ENCODE measurements around the gene ZC3HAV1L.
"Not testable (repeated sequence)": the region's sequence is repeated elsewhere in the genome, so short reads cannot be mapped to it uniquely, and the experiment has no call there.

ZC3HAV1L gene

GRCh38 chr7:138981332-138982203 lies 54.3 kb downstream of the ZC3HAV1L start, which contains the start of gene KIAA1549:
KIAA1549 (minus strand) TSS chr7:138981389; CDS start chr7:138981269, 120 bp downstream.
- peak within 1 kb of the TSS; percentile 77 for H3K27ac ChIP-seq
- TF ChIP-seq CTCF (conservative IDR thresholded peaks at IDR 0.05) = peak; percentile 88
- peak; percentile 87 for TF ChIP-seq ZFX (IDR thresholded peaks at IDR 0.05)

- TF ChIP-seq ZFX (IDR thresholded peaks at IDR 0.05) = no peak
- TF ChIP-seq CTCF (conservative IDR thresholded peaks at IDR 0.05) = no peak
- peak overlapping the region; percentile 77 for H3K27ac ChIP-seq
Measured at GRCh38 chr7:138980563-138981291, 55.1 kb downstream of the ZC3HAV1L start.

GRCh38 chr7:138979988-138980562 lies 55.8 kb downstream of the ZC3HAV1L start:
- TF ChIP-seq CTCF (conservative IDR thresholded peaks at IDR 0.05) (no peak), ZFX (IDR thresholded peaks at IDR 0.05) (no peak)
- peak overlapping the region; percentile 77; the same call in 1 of the 2 replicates for H3K27ac ChIP-seq

GRCh38 chr7:138979226-138979979 lies 56.4 kb downstream of the ZC3HAV1L start:
- no peak; the same call in 1 of the 2 replicates for TF ChIP-seq CTCF (conservative IDR thresholded peaks at IDR 0.05)
- TF ChIP-seq ZFX (IDR thresholded peaks at IDR 0.05) = no peak
- H3K27ac ChIP-seq = no peak overlapping the region

GRCh38 chr7:138978541-138979184 lies 57.2 kb downstream of the ZC3HAV1L start:
- no peak overlapping the region for H3K27ac ChIP-seq
- TF ChIP-seq CTCF (conservative IDR thresholded peaks at IDR 0.05) (no peak), ZFX (IDR thresholded peaks at IDR 0.05) (no peak)

GRCh38 chr7:138976161-138976560 lies 59.7 kb downstream of the ZC3HAV1L start:
- not testable (repeated sequence) for H3K27ac ChIP-seq

Measured in C4-2B (cell line).